SJSA1 (cell line): ENCODE measurements around the gene IL24. TPM values are rescaled to one million over a fixed set of nuclear protein-coding genes. Genes with fewer than 3 reads are reported as not detected.

Experiments used
- DNase-seq, 2 experiments: peaks; one replicate each; pipeline ENCODE4 v3.0.0-alpha.2; 2015 to 2020; ENCODE audit warnings: low spot score in 2 of 2, low read depth in 1 of 2
- H3K27ac ChIP-seq: fragments of 250-450 bp; sonication (Bioruptor Pico); 2 replicates; pipeline ENCODE4 v1.5.1; 2020; ENCODE audit warnings: mild to moderate bottlenecking, moderate library complexity
- H3K27me3 ChIP-seq: fragments of 250-450 bp; sonication (Bioruptor Pico); replicated peaks from 2 replicates; pipeline ENCODE4 v1.5.1; 2020; ENCODE audit warnings: mild to moderate bottlenecking, moderate library complexity
- H3K36me3 ChIP-seq: fragments of 250-450 bp; sonication (Bioruptor Pico); 2 replicates; pipeline ENCODE4 v1.5.1; 2020; ENCODE audit warnings: mild to moderate bottlenecking
- H3K4me1 ChIP-seq: fragments of 250-450 bp; sonication (Bioruptor Pico); replicated peaks from 2 replicates; pipeline ENCODE4 v1.6.1; 2021; ENCODE audit warnings: mild to moderate bottlenecking
- H3K4me3 ChIP-seq: fragments of 250-450 bp; sonication (Bioruptor Pico); 2 replicates; pipeline ENCODE4 v1.5.1; 2020; ENCODE audit warnings: mild to moderate bottlenecking
- H3K9me3 ChIP-seq: fragments of 250-450 bp; sonication (Bioruptor Pico); replicated peaks from 2 replicates; pipeline ENCODE4 v1.5.1; 2020; ENCODE audit warnings: mild to moderate bottlenecking
- total RNA-seq: library from RNA; depleted of rRNA; stranded (reverse); fragments of >200 nt; shearing (Covaris generic); gene quantifications from 2 replicates; pipeline ENCODE4 v1.2.3, GENCODE V29; 2014

The IL24 gene
- total RNA-seq, 1 experiment from 2014 or later = 1.5 TPM

- Histone ChIP-seq H3K36me3 (no peaks in the 10 kb centered on the region), H3K9me3 (no peaks in the 10 kb centered on the region), H3K27ac (peak overlapping the region; percentile 71), H3K27me3 (0 out of 2 replicates have a peak, but pooled peaks cover 3% of the 10 kb centered on the region), H3K4me3 (no peak overlapping the region), H3K4me1 (peaks cover 24% of the 10 kb centered on the region)
- DNase-seq = peak; percentile 66 to 79
Observed at GRCh38 chr1:206866062-206866461, 31.2 kb upstream of the IL24 start.

GRCh38 chr1:206867239-206867638, 30.0 kb upstream of the IL24 start:
- DNase-seq = no peak
- Histone ChIP-seq H3K4me3 (no peak overlapping the region), H3K27ac (no peak overlapping the region), H3K27me3 (no peaks in the 10 kb centered on the region), H3K36me3 (no peaks in the 10 kb centered on the region), H3K9me3 (no peaks in the 10 kb centered on the region), H3K4me1 (peaks cover 36% of the 10 kb centered on the region)

GRCh38 chr1:206867716-206868115, 29.5 kb upstream of the IL24 start:
- Histone ChIP-seq H3K27me3 (no peaks in the 10 kb centered on the region), H3K4me3 (no peak overlapping the region), H3K36me3 (no peaks in the 10 kb centered on the region), H3K9me3 (no peaks in the 10 kb centered on the region), H3K4me1 (peaks cover 39% of the 10 kb centered on the region), H3K27ac (no peak overlapping the region)
- no peak for DNase-seq

GRCh38 chr1:206868264-206868663, 29.0 kb upstream of the IL24 start:
- Histone ChIP-seq H3K27me3 (no peaks in the 10 kb centered on the region), H3K9me3 (no peaks in the 10 kb centered on the region), H3K4me1 (peaks cover 39% of the 10 kb centered on the region), H3K27ac (no peak overlapping the region), H3K4me3 (no peak overlapping the region), H3K36me3 (no peaks in the 10 kb centered on the region)
- DNase-seq = no peak

GRCh38 chr1:206872139-206872538, 25.1 kb upstream of the IL24 start:
- no peak for DNase-seq
- no peaks in the 10 kb centered on the region for H3K27me3 ChIP-seq
- H3K27ac ChIP-seq = no peak overlapping the region
- H3K9me3 ChIP-seq = no peaks in the 10 kb centered on the region
- peaks cover 20% of the 10 kb centered on the region for H3K4me1 ChIP-seq
- H3K36me3 ChIP-seq = no peaks in the 10 kb centered on the region
- no peak overlapping the region for H3K4me3 ChIP-seq

GRCh38 chr1:206873603-206874188, 23.5 kb upstream of the IL24 start:
- Histone ChIP-seq H3K27me3 (no peaks in the 10 kb centered on the region), H3K9me3 (peaks cover 8% of the 10 kb centered on the region), H3K27ac (no peak overlapping the region), H3K4me1 (peaks cover 20% of the 10 kb centered on the region), H3K36me3 (no peaks in the 10 kb centered on the region), H3K4me3 (no peak overlapping the region)
- peak in 1 of 2 experiments; percentile 5 for DNase-seq

- Histone ChIP-seq H3K27ac (no peak overlapping the region), H3K36me3 (no peaks in the 10 kb centered on the region), H3K9me3 (peaks cover 8% of the 10 kb centered on the region), H3K4me3 (no peak overlapping the region), H3K27me3 (no peaks in the 10 kb centered on the region), H3K4me1 (peaks cover 17% of the 10 kb centered on the region)
- no peak for DNase-seq
Observed at GRCh38 chr1:206875752-206876377, 21.4 kb upstream of the IL24 start.

- DNase-seq = no peak
- Histone ChIP-seq H3K4me1 (no peaks in the 10 kb centered on the region), H3K27ac (no peak overlapping the region), H3K27me3 (no peaks in the 10 kb centered on the region), H3K9me3 (peaks cover 8% of the 10 kb centered on the region), H3K4me3 (no peak overlapping the region), H3K36me3 (no peaks in the 10 kb centered on the region)
Observed at GRCh38 chr1:206878456-206878855, 18.8 kb upstream of the IL24 start.

GRCh38 chr1:206880314-206880713, 16.9 kb upstream of the IL24 start:
- Histone ChIP-seq H3K36me3 (no peaks in the 10 kb centered on the region), H3K27ac (no peak overlapping the region), H3K27me3 (no peaks in the 10 kb centered on the region), H3K4me3 (no peak overlapping the region), H3K4me1 (no peaks in the 10 kb centered on the region), H3K9me3 (peaks cover 8% of the 10 kb centered on the region)
- no peak for DNase-seq

GRCh38 chr1:206882555-206882954, 14.7 kb upstream of the IL24 start:
- H3K36me3 ChIP-seq = no peaks in the 10 kb centered on the region
- no peak overlapping the region for H3K27ac ChIP-seq
- H3K9me3 ChIP-seq = peaks cover 8% of the 10 kb centered on the region
- H3K4me3 ChIP-seq = no peak overlapping the region
- H3K27me3 ChIP-seq = no peaks in the 10 kb centered on the region
- H3K4me1 ChIP-seq = peaks cover 9% of the 10 kb centered on the region
- no peak for DNase-seq

GRCh38 chr1:206883160-206883559, 14.1 kb upstream of the IL24 start:
- no peak for DNase-seq

GRCh38 chr1:206883876-206884275, 13.4 kb upstream of the IL24 start:
- Histone ChIP-seq H3K9me3 (no peaks in the 10 kb centered on the region), H3K4me1 (peaks cover 20% of the 10 kb centered on the region), H3K4me3 (no peak overlapping the region), H3K27ac (no peak overlapping the region), H3K27me3 (no peaks in the 10 kb centered on the region), H3K36me3 (no peaks in the 10 kb centered on the region)
- DNase-seq = no peak

More at GRCh38 chr1:206883160-206883559, 14.1 kb upstream of the IL24 start:
- no peak overlapping the region for H3K27ac ChIP-seq
- H3K36me3 ChIP-seq = no peaks in the 10 kb centered on the region
- peaks cover 4% of the 10 kb centered on the region for H3K9me3 ChIP-seq
- no peaks in the 10 kb centered on the region for H3K27me3 ChIP-seq
- no peak overlapping the region for H3K4me3 ChIP-seq
- H3K4me1 ChIP-seq = peaks cover 15% of the 10 kb centered on the region

- DNase-seq = no peak
- H3K4me1 ChIP-seq = peaks cover 35% of the 10 kb centered on the region
- H3K9me3 ChIP-seq = no peaks in the 10 kb centered on the region
- H3K27ac ChIP-seq = no peak overlapping the region
- no peaks in the 10 kb centered on the region for H3K27me3 ChIP-seq
- H3K4me3 ChIP-seq = no peak overlapping the region
- no peaks in the 10 kb centered on the region for H3K36me3 ChIP-seq
Observed at GRCh38 chr1:206885341-206886060, 11.7 kb upstream of the IL24 start.

- peak in 1 of 2 experiments; percentile 10 for DNase-seq
- no peaks in the 10 kb centered on the region for H3K27me3 ChIP-seq
- no peaks in the 10 kb centered on the region for H3K9me3 ChIP-seq
- no peak overlapping the region for H3K4me3 ChIP-seq
- H3K4me1 ChIP-seq = peaks cover 48% of the 10 kb centered on the region
- no peak overlapping the region for H3K27ac ChIP-seq
- no peaks in the 10 kb centered on the region for H3K36me3 ChIP-seq
Observed at GRCh38 chr1:206886831-206887230, 10.4 kb upstream of the IL24 start.
